ENCODE measurements around the gene PET117.

PET117 gene

GRCh38 chr20:18144541-18145099 lies 7.0 kb downstream of the PET117 start:
- H3K4me3 ChIP-seq (ENCODE audit: low read depth, low read length), result no peak overlapping the region
- TF ChIP-seq MYC (IDR thresholded peaks at IDR 0.05; ENCODE audit: low read depth, low read length) (no peak), POLR2A (IDR thresholded peaks at IDR 0.05; ENCODE audit: extremely low read depth, insufficient read length) (no peak)
- TF ChIP-seq, protein P1, sequence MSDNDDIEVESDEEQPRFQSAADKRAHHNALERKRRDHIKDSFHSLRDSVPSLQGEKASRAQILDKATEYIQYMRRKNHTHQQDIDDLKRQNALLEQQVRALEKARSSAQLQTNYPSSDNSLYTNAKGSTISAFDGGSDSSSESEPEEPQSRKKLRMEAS (IDR thresholded peaks at IDR 0.05; ENCODE audit: low read depth, low read length), result no peak
- TF ChIP-seq, protein P2, sequence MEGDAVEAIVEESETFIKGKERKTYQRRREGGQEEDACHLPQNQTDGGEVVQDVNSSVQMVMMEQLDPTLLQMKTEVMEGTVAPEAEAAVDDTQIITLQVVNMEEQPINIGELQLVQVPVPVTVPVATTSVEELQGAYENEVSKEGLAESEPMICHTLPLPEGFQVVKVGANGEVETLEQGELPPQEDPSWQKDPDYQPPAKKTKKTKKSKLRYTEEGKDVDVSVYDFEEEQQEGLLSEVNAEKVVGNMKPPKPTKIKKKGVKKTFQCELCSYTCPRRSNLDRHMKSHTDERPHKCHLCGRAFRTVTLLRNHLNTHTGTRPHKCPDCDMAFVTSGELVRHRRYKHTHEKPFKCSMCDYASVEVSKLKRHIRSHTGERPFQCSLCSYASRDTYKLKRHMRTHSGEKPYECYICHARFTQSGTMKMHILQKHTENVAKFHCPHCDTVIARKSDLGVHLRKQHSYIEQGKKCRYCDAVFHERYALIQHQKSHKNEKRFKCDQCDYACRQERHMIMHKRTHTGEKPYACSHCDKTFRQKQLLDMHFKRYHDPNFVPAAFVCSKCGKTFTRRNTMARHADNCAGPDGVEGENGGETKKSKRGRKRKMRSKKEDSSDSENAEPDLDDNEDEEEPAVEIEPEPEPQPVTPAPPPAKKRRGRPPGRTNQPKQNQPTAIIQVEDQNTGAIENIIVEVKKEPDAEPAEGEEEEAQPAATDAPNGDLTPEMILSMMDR (IDR thresholded peaks at IDR 0.05; ENCODE audit: low read depth, low read length), result no peak
- DNase-seq (ENCODE audit: low read depth), result no peak

DNA sequence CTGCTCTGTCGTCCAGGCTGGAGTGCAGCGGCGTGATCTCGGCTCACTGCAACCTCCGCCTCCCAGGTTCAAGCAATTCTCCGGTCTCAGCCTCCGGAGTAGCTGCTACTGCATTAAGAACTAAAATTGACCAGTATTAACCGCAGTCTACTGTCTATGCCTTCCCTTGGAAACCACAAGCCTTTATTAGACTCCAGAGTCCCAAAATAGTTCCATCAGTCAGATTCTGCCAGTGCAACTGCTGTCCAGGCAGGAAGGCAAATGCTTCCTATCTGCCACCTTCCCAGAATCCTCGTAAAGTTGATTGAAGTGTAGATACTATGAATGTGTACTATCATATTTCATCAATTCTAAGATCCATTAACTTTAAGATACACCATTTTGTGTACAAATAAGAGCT lies 16.7 kb downstream of the PET117 start:
- H3K4me3 ChIP-seq (ENCODE audit: low read depth, low read length), result no peak overlapping the region
- no peak for TF ChIP-seq POLR2A (IDR thresholded peaks at IDR 0.05; ENCODE audit: extremely low read depth, insufficient read length)
- TF ChIP-seq, protein P2 (IDR thresholded peaks at IDR 0.05; ENCODE audit: low read depth, low read length), result no peak
- TF ChIP-seq MYC (IDR thresholded peaks at IDR 0.05; ENCODE audit: low read depth, low read length), result no peak
- TF ChIP-seq, protein P1 (IDR thresholded peaks at IDR 0.05; ENCODE audit: low read depth, low read length), result no peak
- no peak for DNase-seq (ENCODE audit: low read depth)

- no peak for DNase-seq (ENCODE audit: low read depth)
- TF ChIP-seq POLR2A (IDR thresholded peaks at IDR 0.05; ENCODE audit: extremely low read depth, insufficient read length), result no peak
- no peak for TF ChIP-seq MYC (IDR thresholded peaks at IDR 0.05; ENCODE audit: low read depth, low read length)
- TF ChIP-seq, protein P2 (IDR thresholded peaks at IDR 0.05; ENCODE audit: low read depth, low read length), result no peak
- TF ChIP-seq, protein P1 (IDR thresholded peaks at IDR 0.05; ENCODE audit: low read depth, low read length), result no peak
- no peak overlapping the region for H3K4me3 ChIP-seq (ENCODE audit: low read depth, low read length)
Measured at GRCh38 chr20:18156045-18156444, 18.4 kb downstream of the PET117 start.

DNA sequence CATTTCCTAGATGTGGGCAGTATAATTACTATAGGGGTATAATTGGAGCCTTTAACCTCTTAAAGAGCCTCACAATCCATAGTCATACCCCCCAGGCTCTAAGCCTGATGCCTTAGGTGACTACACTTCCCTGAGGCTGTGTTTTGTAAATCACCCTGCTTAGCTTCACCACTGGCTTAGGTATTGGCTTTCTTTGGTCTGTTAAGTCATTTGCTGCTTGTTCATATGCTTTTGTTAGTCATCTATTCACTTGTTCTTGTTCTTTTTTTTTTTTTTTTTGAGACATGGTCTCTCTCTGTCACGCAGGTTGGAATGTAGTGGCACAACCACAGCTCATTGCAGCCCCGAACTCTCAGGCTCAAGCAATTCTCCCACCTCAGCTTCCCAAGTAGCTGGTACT lies 26.7 kb downstream of the PET117 start:
- H3K4me3 ChIP-seq (ENCODE audit: low read depth, low read length), result no peak overlapping the region
- no peak for DNase-seq (ENCODE audit: low read depth)
- TF ChIP-seq, protein P2 (IDR thresholded peaks at IDR 0.05; ENCODE audit: low read depth, low read length), result no peak
- TF ChIP-seq POLR2A (IDR thresholded peaks at IDR 0.05; ENCODE audit: extremely low read depth, insufficient read length) (no peak), MYC (IDR thresholded peaks at IDR 0.05; ENCODE audit: low read depth, low read length) (no peak)
- TF ChIP-seq, protein P1 (IDR thresholded peaks at IDR 0.05; ENCODE audit: low read depth, low read length), result no peak

GRCh38 chr20:18165553-18165952 lies 27.9 kb downstream of the PET117 start:
- no peak for DNase-seq (ENCODE audit: low read depth)
- H3K4me3 ChIP-seq (ENCODE audit: low read depth, low read length), result no peak overlapping the region
- TF ChIP-seq POLR2A (IDR thresholded peaks at IDR 0.05; ENCODE audit: extremely low read depth, insufficient read length), result no peak

- H3K4me3 ChIP-seq (ENCODE audit: low read depth, low read length), result no peak overlapping the region
- DNase-seq (ENCODE audit: low read depth), result peak; percentile 28
- no peak for TF ChIP-seq MYC (IDR thresholded peaks at IDR 0.05; ENCODE audit: low read depth, low read length)
- TF ChIP-seq, protein P1 (IDR thresholded peaks at IDR 0.05; ENCODE audit: low read depth, low read length), result no peak
- no peak for TF ChIP-seq POLR2A (IDR thresholded peaks at IDR 0.05; ENCODE audit: extremely low read depth, insufficient read length)
- TF ChIP-seq, protein P2 (IDR thresholded peaks at IDR 0.05; ENCODE audit: low read depth, low read length), result no peak
Measured at GRCh38 chr20:18166241-18166881, 28.7 kb downstream of the PET117 start.

All from NB4 (cell line).